Loucy (cell line): ENCODE results near the gene KIRREL3.

ENCODE experiments used
- H2AFZ ChIP-seq: fragments of 200-600 bp; sonication (generic); 2 replicates; pipeline ENCODE4 v1.6.0; 2016; ENCODE audit warnings: antibody characterized with exemption, mild to moderate bottlenecking, low read length, moderate library complexity
- H3F3A ChIP-seq: fragments of 200-600 bp; 2 replicates; pipeline ENCODE4 v1.6.0; 2016; ENCODE audit warnings: antibody characterized with exemption, low read depth, mild to moderate bottlenecking
- H3K27me3 ChIP-seq: fragments of 200-600 bp; sonication (generic); 2 replicates; pipeline ENCODE4 v1.6.1; 2014; ENCODE audit warnings: low read length, mild to moderate bottlenecking; ENCODE audit not compliant: insufficient read depth, poor library complexity, severe bottlenecking
- H3K36me3 ChIP-seq: fragments of 200-600 bp; sonication (generic); 2 replicates; pipeline ENCODE4 v1.6.1; 2016; ENCODE audit warnings: low read length; ENCODE audit not compliant: insufficient read depth
- H3K4me1 ChIP-seq: fragments of 200-600 bp; sonication (generic); 2 replicates; pipeline ENCODE4 v1.5.1; 2014; ENCODE audit warnings: low read length, mild to moderate bottlenecking; ENCODE audit not compliant: insufficient read depth, poor library complexity, severe bottlenecking
- H3K4me2 ChIP-seq: fragments of 200-600 bp; sonication (generic); 2 replicates; pipeline ENCODE4 v1.6.0; 2014; ENCODE audit warnings: antibody characterized with exemption, low read length, low read depth, mild to moderate bottlenecking; ENCODE audit not compliant: poor library complexity, severe bottlenecking
- H3K4me3 ChIP-seq: fragments of 200-600 bp; sonication (generic); 2 replicates; pipeline ENCODE4 v1.5.1; 2014; ENCODE audit warnings: low read length, mild to moderate bottlenecking, mixed read lengths; ENCODE audit not compliant: poor library complexity, severe bottlenecking
- H3K79me2 ChIP-seq: fragments of 200-600 bp; sonication (generic); 2 replicates; pipeline ENCODE4 v1.6.1; 2014; ENCODE audit warnings: low read length; ENCODE audit not compliant: insufficient read depth
- H3K9ac ChIP-seq: fragments of 200-600 bp; sonication (generic); 2 replicates; pipeline ENCODE4 v1.6.0; 2014; ENCODE audit warnings: mild to moderate bottlenecking, low read depth, low read length, moderate library complexity; ENCODE audit not compliant: poor library complexity, severe bottlenecking
- H3K9me2 ChIP-seq: fragments of 200-600 bp; sonication (generic); replicated peaks from 2 replicates; pipeline ENCODE4 v1.6.1; 2016; ENCODE audit warnings: low read depth, low read length, mixed read lengths
- H3K9me3 ChIP-seq: fragments of 200-600 bp; sonication (generic); 2 replicates; pipeline ENCODE4 v1.6.1; 2014; ENCODE audit warnings: mild to moderate bottlenecking, antibody characterized with exemption, low read length, low read depth; ENCODE audit not compliant: insufficient read depth
- H4K20me1 ChIP-seq: fragments of 200-600 bp; sonication (generic); 2 replicates; pipeline ENCODE4 v1.6.0; 2014; ENCODE audit warnings: antibody characterized with exemption, low read length, mild to moderate bottlenecking; ENCODE audit not compliant: insufficient read depth, poor library complexity, severe bottlenecking
- EZH2phosphoT487 ChIP-seq: fragments of 200-600 bp; IDR thresholded peaks from 2 replicates; pipeline ENCODE4 v1.6.1; 2018; ENCODE audit warnings: antibody characterized with exemption, mild to moderate bottlenecking, moderate library complexity, borderline replicate concordance
- TF ChIP-seq, protein P1 (sequence below): fragments of 200-600 bp; sonication (generic); conservative IDR thresholded peaks from 2 replicates; pipeline ENCODE4 v1.5.1; 2014; ENCODE audit warnings: mild to moderate bottlenecking, antibody characterized with exemption, low read length

KIRREL3 gene

DNA sequence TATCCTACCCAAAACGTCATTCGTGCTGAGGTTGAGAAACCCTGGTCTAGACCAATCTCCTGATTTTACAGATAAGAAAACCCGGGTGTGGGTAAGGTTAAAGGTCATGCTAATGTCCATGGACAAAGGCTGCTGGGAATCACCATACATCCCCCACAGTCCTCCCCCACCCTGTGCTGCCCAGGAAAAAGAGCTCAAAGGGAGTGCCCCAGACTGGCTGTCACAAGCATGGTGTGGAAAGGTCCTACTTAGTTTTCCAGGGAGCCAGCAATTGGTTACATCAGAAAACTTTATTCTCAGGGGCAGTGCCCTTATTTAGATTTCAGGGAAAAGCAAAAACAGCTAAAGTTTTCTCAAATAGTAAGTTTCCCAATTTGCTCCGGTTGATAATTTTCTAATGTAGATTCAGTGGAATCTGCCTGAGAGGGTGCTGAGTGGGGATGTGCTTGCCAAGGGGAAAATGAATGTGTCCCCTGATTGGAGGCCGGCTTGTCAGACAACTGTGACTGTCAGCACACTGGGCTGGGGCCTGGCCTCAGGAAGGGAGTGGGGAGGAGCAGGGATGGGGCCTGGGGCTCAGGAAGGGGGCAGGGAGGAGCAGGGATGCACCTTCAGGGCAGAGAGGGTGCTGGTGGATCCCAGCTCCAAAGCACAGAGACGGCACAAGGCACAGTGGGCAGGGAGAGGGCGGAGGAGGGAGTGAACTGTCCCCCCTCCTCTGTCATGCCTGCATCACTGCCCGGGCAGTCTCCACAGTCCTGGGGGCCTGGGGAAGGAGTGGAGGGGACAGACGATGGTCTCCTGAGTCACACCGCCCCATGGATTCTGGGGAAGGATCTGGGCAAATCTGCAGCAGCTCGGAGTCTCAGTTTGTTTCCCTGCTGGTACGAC lies 263.6 kb downstream of the KIRREL3 start:
- Histone ChIP-seq H3K27me3 (no peaks in the 10 kb centered on the region), H3K9me2 (no peaks in the 10 kb centered on the region)

DNA sequence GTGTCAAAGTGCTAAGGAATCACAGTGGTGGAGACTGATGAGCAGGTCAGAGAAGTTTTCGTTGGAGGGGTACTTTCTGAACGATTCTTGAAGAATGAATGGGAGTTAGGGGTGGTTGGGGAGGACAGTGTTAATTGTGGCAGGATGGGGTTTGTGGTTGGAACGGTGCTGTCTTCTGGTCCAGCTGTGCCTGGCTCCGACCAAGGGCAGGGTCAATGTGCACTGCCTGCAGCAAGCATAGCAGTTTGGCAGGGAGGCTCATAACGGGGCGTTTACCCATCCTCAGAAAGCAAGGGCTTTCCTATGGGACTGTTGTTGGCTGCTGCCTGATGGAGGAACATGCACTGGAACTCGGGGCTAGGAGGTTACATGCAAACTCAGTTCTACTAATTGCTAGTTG lies 265.8 kb downstream of the KIRREL3 start:
- H3K9me2 ChIP-seq = no peaks in the 10 kb centered on the region
- no peak for TF ChIP-seq EZH2phosphoT487
- TF ChIP-seq, protein P1, sequence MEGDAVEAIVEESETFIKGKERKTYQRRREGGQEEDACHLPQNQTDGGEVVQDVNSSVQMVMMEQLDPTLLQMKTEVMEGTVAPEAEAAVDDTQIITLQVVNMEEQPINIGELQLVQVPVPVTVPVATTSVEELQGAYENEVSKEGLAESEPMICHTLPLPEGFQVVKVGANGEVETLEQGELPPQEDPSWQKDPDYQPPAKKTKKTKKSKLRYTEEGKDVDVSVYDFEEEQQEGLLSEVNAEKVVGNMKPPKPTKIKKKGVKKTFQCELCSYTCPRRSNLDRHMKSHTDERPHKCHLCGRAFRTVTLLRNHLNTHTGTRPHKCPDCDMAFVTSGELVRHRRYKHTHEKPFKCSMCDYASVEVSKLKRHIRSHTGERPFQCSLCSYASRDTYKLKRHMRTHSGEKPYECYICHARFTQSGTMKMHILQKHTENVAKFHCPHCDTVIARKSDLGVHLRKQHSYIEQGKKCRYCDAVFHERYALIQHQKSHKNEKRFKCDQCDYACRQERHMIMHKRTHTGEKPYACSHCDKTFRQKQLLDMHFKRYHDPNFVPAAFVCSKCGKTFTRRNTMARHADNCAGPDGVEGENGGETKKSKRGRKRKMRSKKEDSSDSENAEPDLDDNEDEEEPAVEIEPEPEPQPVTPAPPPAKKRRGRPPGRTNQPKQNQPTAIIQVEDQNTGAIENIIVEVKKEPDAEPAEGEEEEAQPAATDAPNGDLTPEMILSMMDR = no peak
- H3K4me1 ChIP-seq = peaks cover 36% of the 10 kb centered on the region
- H3K79me2 ChIP-seq = no peaks in the 10 kb centered on the region
- peak overlapping the region; percentile 0 for H3K4me3 ChIP-seq
- no peak overlapping the region for H3K9ac ChIP-seq
- no peaks in the 10 kb centered on the region for H3K9me3 ChIP-seq
- H3K36me3 ChIP-seq = no peaks in the 10 kb centered on the region
- no peaks in the 10 kb centered on the region for H3K27me3 ChIP-seq
- H3K4me2 ChIP-seq = peak overlapping the region; percentile 23
- H2AFZ ChIP-seq = no peak overlapping the region; the same call in 1 of the 2 replicates
- no peaks in the 10 kb centered on the region for H4K20me1 ChIP-seq
- H3F3A ChIP-seq = no peaks in the 10 kb centered on the region

More for the DNA sequence above, 263.6 kb downstream of the KIRREL3 start:
- Histone ChIP-seq H3F3A (no peaks in the 10 kb centered on the region), H3K9ac (no peak overlapping the region), H3K4me1 (peaks cover 40% of the 10 kb centered on the region), H3K79me2 (no peaks in the 10 kb centered on the region), H4K20me1 (no peaks in the 10 kb centered on the region), H3K4me2 (no peak overlapping the region), H2AFZ (no peak overlapping the region), H3K36me3 (no peaks in the 10 kb centered on the region), H3K4me3 (no peak overlapping the region), H3K9me3 (no peaks in the 10 kb centered on the region)
- TF ChIP-seq, protein P1 = no peak
- no peak for TF ChIP-seq EZH2phosphoT487

GRCh38 chr11:126733685-126734084 lies 266.9 kb downstream of the KIRREL3 start:
- no peaks in the 10 kb centered on the region for H3K9me3 ChIP-seq
- peaks cover 32% of the 10 kb centered on the region for H3K4me1 ChIP-seq
- H3K79me2 ChIP-seq = no peaks in the 10 kb centered on the region
- 0 out of 2 replicates have a peak overlapping the region, but pooled peaks have one; percentile 11 for H2AFZ ChIP-seq
- no peaks in the 10 kb centered on the region for H3K9me2 ChIP-seq
- H3F3A ChIP-seq = no peaks in the 10 kb centered on the region
- TF ChIP-seq, protein P1 = no peak
- TF ChIP-seq EZH2phosphoT487 = no peak
- H3K27me3 ChIP-seq = no peaks in the 10 kb centered on the region
- H3K4me2 ChIP-seq = peak overlapping the region; percentile 13
- no peak overlapping the region for H3K4me3 ChIP-seq
- H3K36me3 ChIP-seq = no peaks in the 10 kb centered on the region
- H3K9ac ChIP-seq = peak overlapping the region; percentile 20
- H4K20me1 ChIP-seq = no peaks in the 10 kb centered on the region
